DND-41 (cell line): Measurements from ENCODE around the gene LYAR.

ENCODE experiments used
- CTCF ChIP-seq: IDR thresholded peaks from 2 replicates; pipeline ENCODE4 v1.5.1; 2012; ENCODE audit warnings: borderline replicate concordance, low read length, moderate library complexity, mild to moderate bottlenecking; ENCODE audit not compliant: poor library complexity, severe bottlenecking; ENCODE audit errors: extremely low read depth
- EZH2 ChIP-seq: IDR thresholded peaks from 3 replicates; pipeline ENCODE4 v1.6.1; 2012; ENCODE audit warnings: borderline replicate concordance, low read depth, mild to moderate bottlenecking, moderate library complexity, low read length, inconsistent platforms; ENCODE audit not compliant: severe bottlenecking

- no peak for TF ChIP-seq CTCF
- no peak for TF ChIP-seq EZH2
These were observed 4.9 kb downstream of the LYAR start for GRCh38 chr4:4284827-4285618.
